Right ventricle myocardium inferior (tissue), 1 donor: ENCODE measurements around the gene GRIN2A. TPM values are rescaled to one million over a fixed set of nuclear protein-coding genes. Genes with fewer than 3 reads are reported as not detected.

Experiments
- ATAC-seq: fragments of 200-7000 bp; cut with Tn5 transposase; one replicate; pipeline ENCODE4 v1.9.1; 2020; ENCODE audit warnings: mild to moderate bottlenecking, moderate library complexity
- DNase-seq: peaks from one replicate; pipeline ENCODE4 v3.0.0; 2021; ENCODE audit errors: missing footprints
- intact Hi-C: fragments of 100-400 bp; cut with DNase I; formaldehyde crosslinking; loops from one replicate; pipeline ENCODE4 v1.11.0; 2022
- total RNA-seq: library from RNA; stranded (reverse); fragmentation: NEBNext Ultra II Directional; extraction: Animal tissue kit (Norgen Biotek cat#: 25700); gene quantifications from one replicate; pipeline ENCODE4 v1.2.1, GENCODE V29; 2021
- donor health status: DM: no; HTN: yes; CAD: no; lungs with severe emphysema.

The GRIN2A gene
- total RNA-seq, 1 donor from 2014 or later: 4.3 TPM

GRCh38 chr16:10015397-10015796, 166.8 kb downstream of the GRIN2A start:
- DNase-seq: no peak
- ATAC-seq: no peak
- intact Hi-C loops: no loop called here

- DNase-seq: no peak
- intact Hi-C loops: no loop called here
- ATAC-seq: no peak
Observed at GRCh38 chr16:10013774-10014173, 168.5 kb downstream of the GRIN2A start.

GRCh38 chr16:10013364-10013763, 168.9 kb downstream of the GRIN2A start:
- DNase-seq (no peak), ATAC-seq (no peak)
- intact Hi-C loops: no loop called here

- intact Hi-C loops: no loop called here
- DNase-seq (no peak), ATAC-seq (no peak)
Observed at GRCh38 chr16:10009684-10010083, 172.5 kb downstream of the GRIN2A start.

- intact Hi-C loops: no loop called here
- DNase-seq (no peak), ATAC-seq (no peak)
Observed at GRCh38 chr16:10003486-10003885, 178.7 kb downstream of the GRIN2A start.

GRCh38 chr16:10001258-10001775, 180.9 kb downstream of the GRIN2A start:
- ATAC-seq (no peak), DNase-seq (no peak)
- intact Hi-C loops: no loop called here

GRCh38 chr16:9996221-9996620, 186.0 kb downstream of the GRIN2A start:
- DNase-seq (no peak), ATAC-seq (no peak)
- intact Hi-C loops: no loop called here

GRCh38 chr16:9992441-9992840, 189.8 kb downstream of the GRIN2A start:
- no peak for DNase-seq
- ATAC-seq: no peak
- intact Hi-C loops: no loop called here

- DNase-seq (no peak), ATAC-seq (no peak)
- intact Hi-C loops: no loop called here
Observed at GRCh38 chr16:9980981-9981380, 201.2 kb downstream of the GRIN2A start.

GRCh38 chr16:9978160-9978725, 204.0 kb downstream of the GRIN2A start:
- intact Hi-C loops: no loop called here
- DNase-seq (no peak), ATAC-seq (no peak)

- intact Hi-C loops: no loop called here
- no peak for DNase-seq
- no peak for ATAC-seq
Observed at GRCh38 chr16:9977333-9977897, 204.8 kb downstream of the GRIN2A start.

- ATAC-seq (no peak), DNase-seq (no peak)
- intact Hi-C loops: no loop called here
Observed at GRCh38 chr16:9976601-9977000, 205.6 kb downstream of the GRIN2A start.

- no peak for ATAC-seq
- intact Hi-C loops: no loop called here
- DNase-seq: no peak
Observed at GRCh38 chr16:9971907-9972306, 210.3 kb downstream of the GRIN2A start.

GRCh38 chr16:9970796-9971195, 211.4 kb downstream of the GRIN2A start:
- intact Hi-C loops: no loop called here
- ATAC-seq: no peak
- DNase-seq: no peak

GRCh38 chr16:9970244-9970643, 212.0 kb downstream of the GRIN2A start:
- ATAC-seq: no peak
- intact Hi-C loops: no loop called here
- DNase-seq: no peak

- DNase-seq: no peak
- ATAC-seq: no peak
- intact Hi-C loops: no loop called here
Observed at GRCh38 chr16:9969580-9969979, 212.6 kb downstream of the GRIN2A start.

GRCh38 chr16:9966569-9967157, 215.6 kb downstream of the GRIN2A start:
- DNase-seq (no peak), ATAC-seq (no peak)
- intact Hi-C loops: no loop called here

GRCh38 chr16:9965079-9965478, 217.1 kb downstream of the GRIN2A start:
- DNase-seq (no peak), ATAC-seq (no peak)
- intact Hi-C loops: no loop called here

GRCh38 chr16:9964426-9964825, 217.8 kb downstream of the GRIN2A start:
- intact Hi-C loops: no loop called here
- no peak for DNase-seq
- no peak for ATAC-seq

- intact Hi-C loops: no loop called here
- ATAC-seq (no peak), DNase-seq (no peak)
Observed at GRCh38 chr16:9957433-9957832, 224.8 kb downstream of the GRIN2A start.

- intact Hi-C loops: no loop called here
- ATAC-seq: no peak
- no peak for DNase-seq
Observed at GRCh38 chr16:9957002-9957401, 225.2 kb downstream of the GRIN2A start.
